ENCODE results near the gene ARHGEF38.
A peak's percentile ranks its signal among the peaks of the same experiment; 100 is the strongest.
"Not testable (repeated sequence)": the region's sequence is repeated elsewhere in the genome, so short reads cannot be mapped to it uniquely, and the experiment has no call there.

Gene ARHGEF38

GRCh38 chr4:105714071-105714521 lies 161.7 kb downstream of the ARHGEF38 start:
- DNase-seq, result no peak

DNA sequence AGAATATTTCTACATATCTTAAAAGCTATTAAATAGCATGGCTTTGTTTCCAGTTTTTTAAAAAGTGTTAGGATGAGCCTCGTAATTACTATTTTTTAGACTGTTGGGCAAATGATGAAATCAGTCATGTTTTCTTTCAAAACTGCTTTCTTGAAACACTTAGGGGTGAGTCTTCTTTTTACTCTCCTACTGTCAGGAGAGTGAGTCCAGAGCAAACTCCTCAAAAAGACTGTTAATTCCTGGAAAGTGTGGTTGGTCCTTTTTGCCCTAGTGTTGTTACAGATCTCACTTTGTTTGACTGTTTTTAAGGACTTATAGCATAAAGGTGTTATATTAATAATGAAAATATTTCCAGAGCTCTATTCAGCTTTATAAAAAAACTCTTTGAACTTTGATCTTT lies 162.5 kb downstream of the ARHGEF38 start:
- DNase-seq, result no peak

DNA sequence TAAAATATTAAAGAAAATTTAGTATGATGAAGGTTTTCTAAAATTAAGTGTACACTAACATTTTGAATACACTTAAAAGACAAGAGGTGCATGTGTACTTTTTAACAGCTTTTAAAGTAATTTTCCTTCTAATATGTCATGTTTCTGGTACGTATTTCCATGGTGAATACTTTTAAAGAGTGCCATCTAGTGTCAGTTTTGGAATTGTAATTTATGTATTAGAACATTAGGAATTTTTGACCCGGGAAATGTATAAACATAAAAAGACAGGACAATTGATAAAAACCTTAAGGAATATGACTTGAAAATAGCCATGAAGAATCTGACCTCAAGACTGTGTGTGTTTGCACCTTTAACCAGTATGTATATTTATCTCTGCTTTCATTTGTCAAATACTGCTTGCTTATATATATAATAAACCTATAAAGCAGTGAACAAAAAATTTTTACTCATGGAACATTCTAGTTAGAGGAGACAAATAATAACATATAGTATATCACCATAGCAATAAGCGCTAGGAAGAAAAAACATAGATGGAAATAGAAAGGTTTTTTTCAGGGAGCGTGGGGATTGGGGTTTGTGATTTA lies 163.4 kb downstream of the ARHGEF38 start:
- DNase-seq, result peak; percentile 17

DNA sequence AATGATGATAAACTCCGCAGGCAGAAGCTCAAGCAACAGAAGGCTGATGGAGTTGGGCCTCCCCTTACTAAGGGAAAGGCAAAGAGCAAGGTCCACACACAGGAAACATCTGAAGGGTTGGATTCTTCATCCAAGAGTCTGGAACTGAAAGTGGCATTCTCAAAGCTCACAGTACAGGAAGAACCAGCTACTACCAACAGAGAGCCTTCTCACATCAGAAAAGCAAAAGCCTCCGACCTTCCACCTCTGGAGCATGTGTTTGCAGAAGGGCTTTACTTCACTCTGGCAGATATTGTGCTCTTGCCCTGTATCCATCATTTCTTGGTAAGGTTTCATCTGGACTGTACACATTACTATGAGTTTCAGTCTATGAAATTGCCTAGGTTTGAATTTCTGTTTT lies 166.8 kb downstream of the ARHGEF38 start:
- DNase-seq, result no peak

DNA sequence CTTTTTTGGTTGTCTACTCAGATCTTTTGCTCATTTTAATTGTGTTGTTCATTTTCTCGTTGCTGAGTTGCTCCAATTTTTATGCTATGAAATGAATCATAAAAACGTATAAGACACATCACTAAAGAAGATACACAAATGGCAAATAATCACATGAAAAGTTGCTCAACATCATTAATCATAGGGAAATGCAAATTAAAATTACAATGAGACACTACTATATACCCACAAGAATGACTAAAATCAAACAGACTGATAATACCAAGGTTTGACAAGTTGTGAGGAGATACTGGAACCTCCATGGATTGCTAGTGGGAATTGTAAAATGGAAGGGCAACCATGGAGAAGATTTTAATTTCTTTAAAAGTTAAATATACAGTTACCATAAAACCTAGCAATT lies 173.2 kb downstream of the ARHGEF38 start:
- DNase-seq, result no peak

- not testable (repeated sequence) for DNase-seq
These were observed 177.5 kb downstream of the ARHGEF38 start for GRCh38 chr4:105729895-105730294.

Measured in central memory CD4-positive, alpha-beta T cell (primary cell).